ENCODE results near the gene HSP90AB1. TPM values are rescaled to one million over a fixed set of nuclear protein-coding genes. Genes with fewer than 3 reads are reported as not detected.

Gene HSP90AB1
- polyA plus RNA-seq, 1 of the 3 experiments (the other 2 are of a cell fraction), result 843 TPM

GRCh38 chr6:44246663-44247337 lies at the start of gene HSP90AB1 (continued):
- TF ChIP-seq REST (IDR thresholded peaks at IDR 0.05; ENCODE audit: low read depth, low read length) (peak; percentile 80), GATA2 (CRISPR knock-in tag; IDR thresholded peaks at IDR 0.05) (no peak), GABPA (IDR thresholded peaks at IDR 0.05; ENCODE audit: low read depth) (no peak), FOXJ3 (CRISPR knock-in tag; IDR thresholded peaks at IDR 0.05) (no peak), ELF1 (IDR thresholded peaks at IDR 0.05) (no peak), EP300 (IDR thresholded peaks at IDR 0.05; ENCODE audit: borderline replicate concordance in 1 of 2, low read depth in 1 of 2, low read length in 1 of 2) (peak in 1 of 2 experiments; percentile 50; a peak in 1 of 4 replicates), TEAD4 (IDR thresholded peaks at IDR 0.05; ENCODE audit: borderline replicate concordance, insufficient read depth) (no peak), USF1 (IDR thresholded peaks at IDR 0.05; ENCODE audit: borderline replicate concordance, low read depth) (no peak; the same call in 1 of the 2 replicates), TCF12 (IDR thresholded peaks at IDR 0.05) (peak; percentile 47), ZBTB33 (IDR thresholded peaks at IDR 0.05; ENCODE audit: borderline replicate concordance, low read depth) (peak; percentile 34; the same call in 1 of the 2 replicates)

GRCh38 chr6:44198684-44199083 lies 48.2 kb upstream of the HSP90AB1 start:
- CTCF ChIA-PET, result interaction anchor here (0.6 to 4.7 kb wide), 3 partner anchors 26 to 1516 kb away, joined by 3 to 25 read pairs (median 14); no protein-coding TSS in a partner anchor
- POLR2A ChIA-PET, result no interaction called here

More at GRCh38 chr6:44198684-44199083, 48.2 kb upstream of the HSP90AB1 start:
- Histone ChIP-seq H3K79me2 (ENCODE audit: insufficient read depth) (no peaks in the 10 kb centered on the region), H3K4me3 (ENCODE audit: low read depth in 2 of 2, low read length in 1 of 2) (no peak overlapping the region), H2AFZ (ENCODE audit: low read depth) (no peak overlapping the region), H3K9ac (no peak overlapping the region), H3K27ac (ENCODE audit: low read depth in 2 of 2, low read length in 1 of 2) (no peak overlapping the region), H3K36me3 (replicated peaks in 1 of 2; ENCODE audit: control insufficient read depth in 1 of 2, insufficient read depth in 2 of 2, low read length in 1 of 2) (no peaks in the 10 kb centered on the region), H3K9me2 (no peaks in the 10 kb centered on the region), H3K27me3 (ENCODE audit: insufficient read depth) (no peaks in the 10 kb centered on the region; the same call in 1 of the 2 replicates), H3F3A (replicated peaks; ENCODE audit: insufficient read depth) (no peaks in the 10 kb centered on the region), H3K9me3 (no peaks in the 10 kb centered on the region), H3K4me2 (no peak overlapping the region), H3K4me1 (ENCODE audit: control insufficient read depth in 1 of 2, insufficient read depth in 2 of 2, low read depth in 1 of 2, low read length in 1 of 2) (peaks cover 0 to 2% of the 10 kb centered on the region in 2 experiments; a peak in 1 of 4 replicates), H4K20me1 (ENCODE audit: insufficient read depth) (no peaks in the 10 kb centered on the region)
- WGBS (ENCODE audit: low lambda C conversion rate), result 87% methylated on average over 3 of the region's 3 CpGs
- DNase-seq, result no peak
- TF ChIP-seq TEAD4 (IDR thresholded peaks at IDR 0.05; ENCODE audit: borderline replicate concordance, insufficient read depth) (no peak), TCF12 (IDR thresholded peaks at IDR 0.05) (no peak), NFIC (IDR thresholded peaks at IDR 0.05; ENCODE audit: borderline replicate concordance) (no peak), ZBTB33 (IDR thresholded peaks at IDR 0.05; ENCODE audit: borderline replicate concordance, low read depth) (no peak), RFX5 (IDR thresholded peaks at IDR 0.05; ENCODE audit: low read length) (no peak), REST (IDR thresholded peaks at IDR 0.05; ENCODE audit: low read depth, low read length) (no peak)

Measured in SK-N-SH (cell line).